ENCODE measurements around the gene LRRK1. TPM values are rescaled to one million over a fixed set of nuclear protein-coding genes. Genes with fewer than 3 reads are reported as not detected.

LRRK1 gene
- total and polyA plus RNA-seq, 2 of the 13 experiments (the other 11 are each of a cell fraction or from before 2014, with no cell fraction given): 0.13 to 1.2 TPM

GRCh38 chr15:101088788-101089578, 169.8 kb downstream of the LRRK1 start (continued):
- TF ChIP-seq HMGA1 (CRISPR knock-in tag; conservative IDR thresholded peaks at IDR 0.05) (no peak), NFAT5 (CRISPR knock-in tag; IDR thresholded peaks at IDR 0.05) (no peak), ZNF430 (CRISPR knock-in tag; IDR thresholded peaks at IDR 0.05) (peak; percentile 65), MXD1 (CRISPR knock-in tag; IDR thresholded peaks at IDR 0.05) (no peak), U2AF2 (IDR thresholded peaks at IDR 0.05; ENCODE audit: low read depth, low read length) (no peak), ZNF460 (CRISPR knock-in tag; IDR thresholded peaks at IDR 0.05; ENCODE audit: borderline replicate concordance) (peak; percentile 13; the same call in 1 of the 2 replicates), ZNF333 (CRISPR knock-in tag; IDR thresholded peaks at IDR 0.05; ENCODE audit: borderline replicate concordance) (no peak), HOXA9 (CRISPR knock-in tag; IDR thresholded peaks at IDR 0.05; ENCODE audit: borderline replicate concordance) (no peak), MAFG (CRISPR knock-in tag; IDR thresholded peaks at IDR 0.05) (no peak), ZNF773 (CRISPR knock-in tag; IDR thresholded peaks at IDR 0.05; ENCODE audit: borderline replicate concordance) (no peak), ZNF616 (CRISPR knock-in tag; IDR thresholded peaks at IDR 0.05; ENCODE audit: low read depth) (no peak), ZHX1 (CRISPR knock-in tag; IDR thresholded peaks at IDR 0.05; ENCODE audit: low read depth) (no peak), SAFB2 (CRISPR knock-in tag; IDR thresholded peaks at IDR 0.05; ENCODE audit: borderline replicate concordance, low read depth) (0 out of 2 replicates have a peak, but pooled peaks have one; percentile 58), NR2C2 (CRISPR knock-in tag; IDR thresholded peaks at IDR 0.05; ENCODE audit: borderline replicate concordance) (no peak), ZNF101 (CRISPR knock-in tag; IDR thresholded peaks at IDR 0.05; ENCODE audit: borderline replicate concordance, low read depth) (no peak), ZNF382 (CRISPR knock-in tag; IDR thresholded peaks at IDR 0.05; ENCODE audit: borderline replicate concordance) (no peak)
- TF ChIP-seq, protein P1, sequence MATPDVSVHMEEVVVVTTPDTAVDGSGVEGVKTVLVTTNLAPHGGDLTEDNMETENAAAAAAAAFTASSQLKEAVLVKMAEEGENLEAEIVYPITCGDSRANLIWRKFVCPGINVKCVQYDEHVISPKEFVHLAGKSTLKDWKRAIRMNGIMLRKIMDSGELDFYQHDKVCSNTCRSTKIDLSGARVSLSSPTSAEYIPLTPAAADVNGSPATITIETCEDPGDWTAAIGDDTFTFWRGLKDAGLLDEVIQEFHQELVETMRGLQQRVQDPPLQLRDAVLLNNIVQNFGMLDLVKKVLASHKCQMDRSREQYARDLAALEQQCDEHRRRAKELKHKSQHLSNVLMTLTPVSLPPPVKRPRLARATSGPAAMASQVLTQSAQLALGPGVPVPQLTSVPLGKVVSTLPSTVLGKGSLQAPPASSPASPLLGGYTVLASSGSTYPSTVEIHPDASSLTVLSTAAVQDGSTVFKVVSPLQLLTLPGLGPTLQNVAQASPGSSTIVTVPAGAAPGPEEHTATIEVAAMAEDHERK (CRISPR knock-in tag; IDR thresholded peaks at IDR 0.05; ENCODE audit: low read depth): no peak
